K562 (cell line): Measurements from ENCODE around the gene GSTM1. TPM values are rescaled to one million over a fixed set of nuclear protein-coding genes. Genes with fewer than 3 reads are reported as not detected.
A peak's percentile ranks its signal among the peaks of the same experiment; 100 is the strongest.

Experiments
- ATAC-seq: fragments of 200-7000 bp; cut with Tn5 transposase; 3 replicates; pipeline ENCODE4 v1.9.1; 2020; ENCODE audit warnings: moderate library complexity
- BruUV-seq: library from RNA; stranded (reverse); fragments of 400-500 nt; replicated peaks from 2 replicates; lab custom pipeline; 2021; lab: Mats Ljungman, UMichigan
- CTCF ChIA-PET: fragments of 300-600 bp; formaldehyde crosslinking; extraction: SDS; loops from one replicate; lab custom pipeline; 2021; ENCODE audit warnings: low intra/inter-chr PET ratio; lab: Yijun Ruan, JAX
- POLR2A ChIA-PET: fragments of 300-600, 350-650 bp; sonication (Branson Sonifier 250); formaldehyde crosslinking; extraction: SDS; loops from one replicate; lab custom pipeline; 2021; ENCODE audit warnings: antibody characterized with exemption, inconsistent platforms; lab: Yijun Ruan, JAX
- DNase-seq, 4 experiments: peaks; one replicate each; pipeline versions ENCODE4 v3.0.0 to v3.0.0-alpha.2; 2011 to 2018; ENCODE audit warnings: low spot score in 3 of 4, mixed read lengths in 3 of 4; ENCODE audit errors: extremely low read depth in 1 of 4
- FAIRE-seq: peaks from 2 replicates; lab custom pipeline; 2011; peaks lifted over from hg19 to GRCh38; lab: Jason Lieb, UNC
- H2AFZ ChIP-seq: 2 replicates; pipeline ENCODE4 v1.6.0; 2011; ENCODE audit warnings: low read depth, low read length, control low read depth, inconsistent platforms
- H3K27ac ChIP-seq: fragments of 200-600 bp; 3 replicates; pipeline ENCODE4 v1.8.0; 2011; ENCODE audit warnings: low read depth, mild to moderate bottlenecking, control low read depth, inconsistent platforms, low read length, moderate library complexity, mixed read lengths; ENCODE audit errors: extremely low read depth
- H3K27me3 ChIP-seq, 2 experiments: fragments of 300-600 bp in 1 of 2; 2 replicates in 1 of 2; 3 replicates in 1 of 2; pipeline versions ENCODE4 v1.6.0 to v1.8.0; 2011; ENCODE audit warnings: inconsistent platforms in 2 of 2, low read length in 2 of 2, mild to moderate bottlenecking in 1 of 2, mixed read lengths in 1 of 2, moderate library complexity in 1 of 2; ENCODE audit not compliant: control insufficient read depth in 2 of 2, insufficient read depth in 2 of 2
- H3K36me3 ChIP-seq: fragments of 300-600 bp; 3 replicates; pipeline ENCODE4 v1.8.0; 2011; ENCODE audit warnings: mild to moderate bottlenecking, low read length, inconsistent platforms; ENCODE audit not compliant: control insufficient read depth, insufficient read depth
- H3K4me1 ChIP-seq, 2 experiments: fragments of 200-600 bp in 1 of 2; replicated peaks in 1 of 2; 2 replicates in 1 of 2; 3 replicates in 1 of 2; pipeline versions ENCODE4 v1.5.1 to v1.8.0; 2011; ENCODE audit warnings: inconsistent platforms in 2 of 2, low read length in 2 of 2, mild to moderate bottlenecking in 1 of 2, mixed read lengths in 1 of 2, moderate library complexity in 1 of 2; ENCODE audit not compliant: control insufficient read depth in 2 of 2, insufficient read depth in 2 of 2
- H3K4me2 ChIP-seq: 2 replicates; pipeline ENCODE4 v1.6.1; 2011; ENCODE audit warnings: low read length, control low read depth, inconsistent platforms, mixed read lengths; ENCODE audit not compliant: insufficient read depth
- H3K4me3 ChIP-seq: fragments of 200-600 bp; sonication (generic), shearing (Covaris generic); 2 replicates; pipeline ENCODE4 v1.5.1; 2016; ENCODE audit warnings: control low read depth, inconsistent platforms
- H3K79me2 ChIP-seq: fragments of 200-600 bp; 3 replicates; pipeline ENCODE4 v1.8.0; 2011; ENCODE audit warnings: low read length, inconsistent platforms; ENCODE audit not compliant: control insufficient read depth, insufficient read depth
- H3K9ac ChIP-seq, 2 experiments: 2 replicates each; pipeline versions ENCODE4 v1.6.0 to v1.6.1; 2011; ENCODE audit warnings: low read depth in 2 of 2, low read length in 2 of 2, control low read depth in 1 of 2, inconsistent platforms in 1 of 2, mild to moderate bottlenecking in 1 of 2, mixed read lengths in 1 of 2; ENCODE audit not compliant: insufficient read depth in 1 of 2
- H3K9me1 ChIP-seq: one replicate; pipeline ENCODE4 v1.6.0; 2011; ENCODE audit warnings: inconsistent platforms, mild to moderate bottlenecking, low read length, moderate library complexity; ENCODE audit not compliant: control insufficient read depth, insufficient read depth
- H3K9me3 ChIP-seq: replicated peaks from 2 replicates; pipeline ENCODE4 v1.5.1; 2011; ENCODE audit warnings: low read depth, low read length, inconsistent platforms; ENCODE audit not compliant: control insufficient read depth, insufficient read depth
- H4K20me1 ChIP-seq: replicated peaks from 2 replicates; pipeline ENCODE4 v1.6.1; 2011; ENCODE audit warnings: low read length, inconsistent platforms, mixed read lengths; ENCODE audit not compliant: control insufficient read depth, insufficient read depth
- EP300 ChIP-seq: IDR thresholded peaks from 2 replicates; pipeline ENCODE4 v1.6.1; 2012; ENCODE audit warnings: low read length, improper control_type of control experiment
- MAZ ChIP-seq, 2 experiments: fragments of 450-650 bp in 1 of 2; sonication (generic) in 1 of 2; formaldehyde crosslinking; IDR thresholded peaks in 1 of 2; conservative IDR thresholded peaks in 1 of 2; 2 replicates each; pipeline versions ENCODE4 v1.4.0 to v1.5.0; 2020; ENCODE audit warnings: mild to moderate bottlenecking in 1 of 2, missing genetic modification reagents in 1 of 2
- SUPT5H ChIP-seq: fragments of 450-650 bp; IDR thresholded peaks from 2 replicates; pipeline ENCODE4 v1.6.1; 2016
- WGBS: fragments of 100-300 bp; shearing (Covaris generic); methylation state at CpG from one replicate; pipeline ENCODE4 v1.1.6; 2016; ENCODE audit warnings: low coverage, mixed read lengths; ENCODE audit not compliant: insufficient coverage; ENCODE audit errors: missing lambda C conversion rate; 5-methylcytosine and 5-hydroxymethylcytosine counted together
- in situ Hi-C: fragments of 300-500 bp; cut with MboI; formaldehyde crosslinking; loops from 4 replicates; pipeline ENCODE4 v1.15.0; 2018; ENCODE audit warnings: inconsistent platforms, mixed read lengths
- intact Hi-C: fragments of 100-400 bp; cut with micrococcal nuclease; formaldehyde crosslinking; loops from 2 replicates; pipeline ENCODE4 v1.14.2; 2022
- polyA plus RNA-seq, 8 experiments: library from polyadenylated mRNA; depleted of rRNA in 4 of 8; stranded (reverse) in 5 of 8; unstranded in 3 of 8; fragments of >200 nt; fragmentation: Nextera tagmentation in 2 of 8; fragmentation: Illumina TruSeq in 1 of 8; extraction: Ambion mirVana in 2 of 8; extraction: Trizol in 1 of 8; gene quantifications; 2 replicates each; pipeline versions ENCODE4 v1.2.1 to v1.2.3, GENCODE V29; 2011 to 2014; ENCODE audit warnings: inconsistent platforms in 1 of 8, missing spikeins in 1 of 8
- total RNA-seq, 7 experiments: library from RNA; depleted of rRNA in 6 of 7; stranded (reverse); fragments of >200 nt in 6 of 7; fragmentation: Illumina TruSeq in 2 of 7; extraction: Trizol in 2 of 7; gene quantifications; 2 replicates each; pipeline versions ENCODE4 v1.2.1 to v1.2.3, GENCODE V29; 2011 to 2021; ENCODE audit warnings: low replicate concordance in 1 of 7
- TF ChIP-seq, protein P1 (sequence below): fragments of 450-650 bp; formaldehyde crosslinking; IDR thresholded peaks from 2 replicates; pipeline ENCODE4 v1.4.0; 2020; ENCODE audit warnings: mild to moderate bottlenecking, moderate library complexity
- TF ChIP-seq, protein P2 (sequence below), 3 experiments: IDR thresholded peaks in 2 of 3; conservative IDR thresholded peaks in 1 of 3; 2 replicates each; pipeline ENCODE4 v1.5.1; 2011 to 2012; ENCODE audit warnings: low read length in 3 of 3, mild to moderate bottlenecking in 3 of 3, control low read depth in 2 of 3, improper control_type of control experiment in 1 of 3, inconsistent platforms in 1 of 3, low read depth in 1 of 3, mixed read lengths in 1 of 3, moderate library complexity in 1 of 3; ENCODE audit not compliant: insufficient read depth in 2 of 3

The GSTM1 gene
- total and polyA plus RNA-seq, 9 of the 15 experiments (the other 6 are each of a cell fraction or from before 2014, with no cell fraction given): not detected

DNA sequence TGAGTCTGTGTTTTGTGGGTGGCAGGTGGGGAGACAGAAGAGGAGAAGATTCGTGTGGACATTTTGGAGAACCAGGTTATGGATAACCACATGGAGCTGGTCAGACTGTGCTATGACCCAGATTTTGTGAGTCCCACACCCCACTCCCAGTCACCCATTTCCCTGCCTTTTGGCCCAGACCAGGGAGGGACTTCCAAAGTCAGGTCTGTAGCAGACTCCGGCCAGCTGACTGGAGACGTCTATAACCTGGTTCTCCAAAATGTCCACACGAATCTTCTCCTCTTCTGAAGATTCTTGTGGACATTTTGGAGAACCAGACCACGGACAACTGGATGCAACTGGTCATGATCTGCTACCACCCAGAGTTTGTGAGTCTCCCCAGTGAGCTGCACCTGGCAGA, 26.0 kb downstream of the GSTM1 start:
- no TSS peak for BruUV-seq
- Histone ChIP-seq H3K4me2 (no peak overlapping the region), H3K9me1 (no peaks in the 10 kb centered on the region), H2AFZ (no peak overlapping the region), H3K27me3 (peaks cover 0 to 6% of the 10 kb centered on the region in 2 experiments; a peak in 2 of 5 replicates), H3K27ac (no peak overlapping the region), H3K79me2 (no peaks in the 10 kb centered on the region), H3K36me3 (no peaks in the 10 kb centered on the region), H4K20me1 (no peaks in the 10 kb centered on the region), H3K9me3 (0 out of 2 replicates have a peak, but pooled peaks cover 2% of the 10 kb centered on the region), H3K4me1 (peaks cover 4 to 10% of the 10 kb centered on the region in 2 experiments; a peak in 4 of 5 replicates), H3K4me3 (no peak overlapping the region), H3K9ac (no peak overlapping the region)
- FAIRE-seq (no peak), DNase-seq (peak in 3 of 4 experiments; percentile 4 to 5 (median 5)), ATAC-seq (no peak)
- ChIA-PET CTCF (no interaction called here), POLR2A (no interaction called here)
- intact Hi-C loops: no loop called here
- in situ Hi-C loops: no loop called here
- TF ChIP-seq, protein P1, sequence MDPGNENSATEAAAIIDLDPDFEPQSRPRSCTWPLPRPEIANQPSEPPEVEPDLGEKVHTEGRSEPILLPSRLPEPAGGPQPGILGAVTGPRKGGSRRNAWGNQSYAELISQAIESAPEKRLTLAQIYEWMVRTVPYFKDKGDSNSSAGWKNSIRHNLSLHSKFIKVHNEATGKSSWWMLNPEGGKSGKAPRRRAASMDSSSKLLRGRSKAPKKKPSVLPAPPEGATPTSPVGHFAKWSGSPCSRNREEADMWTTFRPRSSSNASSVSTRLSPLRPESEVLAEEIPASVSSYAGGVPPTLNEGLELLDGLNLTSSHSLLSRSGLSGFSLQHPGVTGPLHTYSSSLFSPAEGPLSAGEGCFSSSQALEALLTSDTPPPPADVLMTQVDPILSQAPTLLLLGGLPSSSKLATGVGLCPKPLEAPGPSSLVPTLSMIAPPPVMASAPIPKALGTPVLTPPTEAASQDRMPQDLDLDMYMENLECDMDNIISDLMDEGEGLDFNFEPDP (CRISPR knock-in tag): no peak
- TF ChIP-seq, protein P2, sequence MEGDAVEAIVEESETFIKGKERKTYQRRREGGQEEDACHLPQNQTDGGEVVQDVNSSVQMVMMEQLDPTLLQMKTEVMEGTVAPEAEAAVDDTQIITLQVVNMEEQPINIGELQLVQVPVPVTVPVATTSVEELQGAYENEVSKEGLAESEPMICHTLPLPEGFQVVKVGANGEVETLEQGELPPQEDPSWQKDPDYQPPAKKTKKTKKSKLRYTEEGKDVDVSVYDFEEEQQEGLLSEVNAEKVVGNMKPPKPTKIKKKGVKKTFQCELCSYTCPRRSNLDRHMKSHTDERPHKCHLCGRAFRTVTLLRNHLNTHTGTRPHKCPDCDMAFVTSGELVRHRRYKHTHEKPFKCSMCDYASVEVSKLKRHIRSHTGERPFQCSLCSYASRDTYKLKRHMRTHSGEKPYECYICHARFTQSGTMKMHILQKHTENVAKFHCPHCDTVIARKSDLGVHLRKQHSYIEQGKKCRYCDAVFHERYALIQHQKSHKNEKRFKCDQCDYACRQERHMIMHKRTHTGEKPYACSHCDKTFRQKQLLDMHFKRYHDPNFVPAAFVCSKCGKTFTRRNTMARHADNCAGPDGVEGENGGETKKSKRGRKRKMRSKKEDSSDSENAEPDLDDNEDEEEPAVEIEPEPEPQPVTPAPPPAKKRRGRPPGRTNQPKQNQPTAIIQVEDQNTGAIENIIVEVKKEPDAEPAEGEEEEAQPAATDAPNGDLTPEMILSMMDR (IDR thresholded peaks at IDR 0.05 in 2 of 3, conservative IDR thresholded peaks at IDR 0.05 in 1 of 3; ENCODE audit: insufficient read depth in 2 of 3, low read depth in 1 of 3, low read length in 3 of 3): no peak
- no peak for TF ChIP-seq MAZ (CRISPR knock-in tag; conservative IDR thresholded peaks at IDR 0.05 in 1 of 2, IDR thresholded peaks at IDR 0.05 in 1 of 2)
- no peak for TF ChIP-seq EP300
- TF ChIP-seq SUPT5H: no peak
- WGBS: 7% methylated on average over 5 of the region's 5 CpGs
